Measurements from ENCODE around the gene TAF15. TPM values are rescaled to one million over a fixed set of nuclear protein-coding genes. Genes with fewer than 3 reads are reported as not detected.

TAF15 gene
- total RNA-seq, 4 donors from 2014 or later = 55.9 to 79.8 (median 65.4) TPM

GRCh38 chr17:35821308-35821707 lies 12.0 kb downstream of the TAF15 start:
- H3K27me3 ChIP-seq = no peaks in the 10 kb centered on the region
- no peak overlapping the region for H3K4me3 ChIP-seq (replicated peaks in 1 of 3)
- H3K4me1 ChIP-seq = no peaks in the 10 kb centered on the region
- DNase-seq = no peak
- 92 to 95% methylated on average over 2 of the region's 2 CpGs for WGBS, 2 donors
- peaks cover 37 to 40% of the 10 kb centered on the region in 2 donors for H3K36me3 ChIP-seq
- H3K9me3 ChIP-seq = no peaks in the 10 kb centered on the region
- intact Hi-C loops (cut with DNase I) = no loop called here
- no peak overlapping the region for H3K27ac ChIP-seq
- TF ChIP-seq POLR2A (IDR thresholded peaks at IDR 0.05) = no peak

DNA sequence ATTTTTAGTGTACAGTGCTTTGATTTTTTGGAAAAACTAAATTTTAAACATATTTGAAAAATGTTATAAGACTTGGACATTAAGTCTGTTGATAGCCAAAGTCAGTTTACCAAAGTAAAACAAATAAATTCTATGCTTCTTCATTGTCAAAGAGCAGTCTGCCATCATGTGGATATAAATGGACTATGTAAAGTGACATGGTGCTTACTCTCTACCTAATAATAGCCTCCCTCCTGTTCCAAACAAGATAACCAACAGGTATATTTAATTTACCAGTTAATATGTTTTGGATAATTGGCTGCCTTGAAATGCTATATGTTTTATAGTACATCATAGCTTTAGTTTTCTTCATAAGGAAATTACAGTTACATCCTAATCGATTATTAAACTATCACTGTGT lies 15.9 kb downstream of the TAF15 start:
- Histone ChIP-seq H3K9me3 (no peaks in the 10 kb centered on the region), H3K36me3 (peaks cover 27 to 44% of the 10 kb centered on the region in 2 donors), H3K27me3 (no peaks in the 10 kb centered on the region), H3K4me3 (replicated peaks in 1 of 3) (no peak overlapping the region), H3K4me1 (no peaks in the 10 kb centered on the region), H3K27ac (no peak overlapping the region)
- no peak for DNase-seq
- WGBS, 2 donors = 93 to 98% methylated on average over 1 of the region's 1 CpG
- intact Hi-C loops (cut with DNase I) = no loop called here
- no peak for TF ChIP-seq CTCF (IDR thresholded peaks at IDR 0.05)
- TF ChIP-seq POLR2A (IDR thresholded peaks at IDR 0.05) = no peak

- DNase-seq = no peak
- H3K9me3 ChIP-seq = no peaks in the 10 kb centered on the region
- no peak overlapping the region for H3K4me3 ChIP-seq (replicated peaks in 1 of 3)
- H3K27me3 ChIP-seq = no peaks in the 10 kb centered on the region
- TF ChIP-seq POLR2A (IDR thresholded peaks at IDR 0.05) (no peak), CTCF (IDR thresholded peaks at IDR 0.05) (no peak)
- no peak overlapping the region for H3K27ac ChIP-seq
- intact Hi-C loops (cut with DNase I) = no loop called here
- H3K36me3 ChIP-seq = peaks cover 71 to 96% of the 10 kb centered on the region in 2 donors
- no peaks in the 10 kb centered on the region for H3K4me1 ChIP-seq
- WGBS, 2 donors = 82 to 94% methylated on average over 3 of the region's 3 CpGs
These were observed 31.8 kb downstream of the TAF15 start for GRCh38 chr17:35841101-35841500.

- Histone ChIP-seq H3K27ac (no peak overlapping the region), H3K4me1 (no peaks in the 10 kb centered on the region), H3K27me3 (no peaks in the 10 kb centered on the region), H3K36me3 (peaks cover 72 to 95% of the 10 kb centered on the region in 2 donors), H3K9me3 (no peaks in the 10 kb centered on the region), H3K4me3 (replicated peaks in 1 of 3) (no peak overlapping the region)
- intact Hi-C loops (cut with DNase I) = no loop called here
- TF ChIP-seq POLR2A (IDR thresholded peaks at IDR 0.05) (no peak), CTCF (IDR thresholded peaks at IDR 0.05) (no peak)
- DNase-seq = no peak
- 91 to 99% methylated on average over 4 of the region's 4 CpGs for WGBS, 2 donors
These were observed 32.2 kb downstream of the TAF15 start for GRCh38 chr17:35841505-35841904.

- H3K4me1 ChIP-seq = no peaks in the 10 kb centered on the region
- intact Hi-C loops (cut with DNase I) = no loop called here
- no peak overlapping the region for H3K27ac ChIP-seq
- TF ChIP-seq CTCF (IDR thresholded peaks at IDR 0.05) = no peak
- no peak for TF ChIP-seq POLR2A (IDR thresholded peaks at IDR 0.05)
- no peak for DNase-seq
- H3K27me3 ChIP-seq = no peaks in the 10 kb centered on the region
- no peaks in the 10 kb centered on the region for H3K9me3 ChIP-seq
- H3K36me3 ChIP-seq = peaks cover 67 to 95% of the 10 kb centered on the region in 2 donors
- H3K4me3 ChIP-seq (replicated peaks in 1 of 3) = no peak overlapping the region
- 98% methylated on average over 5 of the region's 5 CpGs for WGBS, 2 donors
These were observed 33.0 kb downstream of the TAF15 start for GRCh38 chr17:35842239-35842638.

- 95 to 96% methylated on average over 2 of the region's 2 CpGs for WGBS, 2 donors
- peaks cover 58 to 89% of the 10 kb centered on the region in 2 donors for H3K36me3 ChIP-seq
- DNase-seq = no peak
- intact Hi-C loops (cut with DNase I) = no loop called here
- H3K4me3 ChIP-seq (replicated peaks in 1 of 3) = no peak overlapping the region
- H3K27ac ChIP-seq = no peak overlapping the region
- no peak for TF ChIP-seq POLR2A (IDR thresholded peaks at IDR 0.05)
- TF ChIP-seq CTCF (IDR thresholded peaks at IDR 0.05) = no peak
- H3K4me1 ChIP-seq = no peaks in the 10 kb centered on the region
- H3K9me3 ChIP-seq = no peaks in the 10 kb centered on the region
- H3K27me3 ChIP-seq = no peaks in the 10 kb centered on the region
These were observed 34.4 kb downstream of the TAF15 start for GRCh38 chr17:35843698-35844097.

All from thyroid gland (tissue), 4 donors.